ENCODE data around the gene GAB2. TPM values are rescaled to one million over a fixed set of nuclear protein-coding genes. Genes with fewer than 3 reads are reported as not detected.
"Not testable (repeated sequence)": the region's sequence is repeated elsewhere in the genome, so short reads cannot be mapped to it uniquely, and the experiment has no call there.

GAB2 gene
- polyA plus RNA-seq: 1 to 10 TPM; 6.2 to 6.6 TPM

DNA sequence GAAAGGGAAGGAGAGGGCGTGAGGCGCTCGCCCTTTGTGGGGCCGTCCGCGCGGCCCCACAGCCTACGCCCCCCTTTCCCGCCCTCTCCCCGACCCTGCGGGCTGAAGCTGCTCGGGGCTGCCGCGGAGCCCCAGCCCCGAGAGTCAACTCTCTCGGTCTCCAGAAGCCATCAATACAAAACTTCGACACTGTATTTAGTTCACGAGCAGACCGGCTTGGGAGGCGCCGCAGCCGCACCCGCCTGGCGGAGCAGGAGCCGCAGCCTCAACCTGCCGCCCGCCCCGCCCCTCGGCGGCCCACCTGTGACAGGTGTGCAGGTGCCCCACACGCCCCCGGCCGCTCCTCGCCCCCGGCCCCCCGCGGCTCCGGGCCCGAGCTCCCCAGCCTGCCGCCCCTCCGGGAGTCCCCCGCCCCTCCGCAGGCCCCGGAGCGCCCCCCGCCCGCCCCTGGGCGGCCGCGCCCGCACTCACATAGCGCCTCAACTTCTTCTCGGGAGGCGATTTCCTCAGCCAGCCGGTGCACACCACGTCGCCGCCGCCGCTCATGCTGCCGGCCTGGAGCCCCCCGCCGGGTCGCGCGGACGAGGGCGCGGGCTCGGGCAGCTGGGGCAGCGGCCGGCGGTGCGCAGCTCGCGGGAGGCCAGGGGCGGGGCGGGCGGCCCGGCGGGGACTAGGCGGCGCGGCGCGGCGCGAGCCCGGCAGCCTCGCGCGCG is at the start of gene GAB2:
Gene GAB2 (minus strand): TSS at position 646 of the 713 bp plus-strand sequence. CDS start 100 bp downstream, at position 546.
- peaks cover 2 to 4% of the 10 kb centered on the region in 2 donors for H3K4me1 ChIP-seq (ENCODE audit: control insufficient read depth in 2 of 2, insufficient read depth in 2 of 2, low read length in 1 of 2)
- peak within 1 kb of the TSS; percentile 69 to 89 for H3K4me3 ChIP-seq (ENCODE audit: low read depth in 1 of 2, low read length in 2 of 2)
- peak within 1 kb of the TSS; percentile 93 to 96 for H3K27ac ChIP-seq (ENCODE audit: low read depth in 2 of 2, low read length in 1 of 2)
- H3K36me3 ChIP-seq (ENCODE audit: control insufficient read depth in 2 of 2, insufficient read depth in 2 of 2, low read length in 1 of 2): peaks cover 0 to 2% of the 10 kb centered on the region in 2 donors
- H3K9me3 ChIP-seq (ENCODE audit: control insufficient read depth in 2 of 2, insufficient read depth in 1 of 2, low read depth in 1 of 2, low read length in 1 of 2): no peaks in the 10 kb centered on the region
- no peaks in the 10 kb centered on the region for H3K27me3 ChIP-seq (ENCODE audit: control insufficient read depth in 1 of 2, insufficient read depth in 2 of 2, low read length in 2 of 2)
- 0 to 1% methylated on average over 62 to 93 of the region's 93 CpGs for WGBS, 2 donors

DNA sequence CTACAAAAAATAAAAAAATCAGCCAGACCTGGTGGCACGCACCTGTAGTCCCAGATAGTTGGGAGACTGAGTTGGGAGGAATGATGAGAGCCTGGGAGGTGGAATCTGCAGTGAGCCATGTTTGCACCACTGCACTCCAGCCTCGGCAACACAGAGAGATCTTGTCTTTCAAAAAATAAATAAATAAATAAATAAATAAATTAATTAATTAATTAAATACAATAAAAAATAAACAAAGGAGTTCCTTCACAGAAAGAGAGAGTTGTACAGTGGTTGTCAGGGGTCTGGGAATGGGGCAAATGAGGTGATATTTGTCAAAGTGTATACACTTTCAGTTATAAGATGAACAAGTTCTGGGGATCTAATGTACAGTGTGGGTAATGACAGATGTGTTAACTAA is 49.8 kb upstream of the GAB2 start:
- Histone ChIP-seq H3K27me3 (ENCODE audit: control insufficient read depth in 1 of 2, insufficient read depth in 2 of 2, low read length in 2 of 2) (no peaks in the 10 kb centered on the region), H3K27ac (ENCODE audit: low read depth in 2 of 2, low read length in 1 of 2) (no peak overlapping the region), H3K4me1 (ENCODE audit: control insufficient read depth in 2 of 2, insufficient read depth in 2 of 2, low read length in 1 of 2) (no peaks in the 10 kb centered on the region), H3K36me3 (ENCODE audit: control insufficient read depth in 2 of 2, insufficient read depth in 2 of 2, low read length in 1 of 2) (no peaks in the 10 kb centered on the region), H3K9me3 (ENCODE audit: control insufficient read depth in 2 of 2, insufficient read depth in 1 of 2, low read depth in 1 of 2, low read length in 1 of 2) (no peaks in the 10 kb centered on the region), H3K4me3 (ENCODE audit: low read depth in 1 of 2, low read length in 2 of 2) (no peak overlapping the region)
- 93 to 96% methylated on average over 2 of the region's 2 CpGs for WGBS, 2 donors

- WGBS, 2 donors: 72 to 84% methylated on average over 16 to 19 of the region's 19 CpGs
- Histone ChIP-seq H3K27me3 (ENCODE audit: control insufficient read depth in 1 of 2, insufficient read depth in 2 of 2, low read length in 2 of 2) (no peaks in the 10 kb centered on the region), H3K27ac (ENCODE audit: low read depth in 2 of 2, low read length in 1 of 2) (peak overlapping the region; percentile 41 to 47), H3K36me3 (ENCODE audit: control insufficient read depth in 2 of 2, insufficient read depth in 2 of 2, low read length in 1 of 2) (no peaks in the 10 kb centered on the region), H3K4me1 (ENCODE audit: control insufficient read depth in 2 of 2, insufficient read depth in 2 of 2, low read length in 1 of 2) (no peaks in the 10 kb centered on the region), H3K9me3 (ENCODE audit: control insufficient read depth in 2 of 2, insufficient read depth in 1 of 2, low read depth in 1 of 2, low read length in 1 of 2) (no peaks in the 10 kb centered on the region), H3K4me3 (ENCODE audit: low read depth in 1 of 2, low read length in 2 of 2) (no peak overlapping the region)
Measured at GRCh38 chr11:78465169-78465942, 47.7 kb upstream of the GAB2 start.

- H3K9me3 ChIP-seq (ENCODE audit: control insufficient read depth in 2 of 2, insufficient read depth in 1 of 2, low read depth in 1 of 2, low read length in 1 of 2); H3K4me1 ChIP-seq (ENCODE audit: control insufficient read depth in 2 of 2, insufficient read depth in 2 of 2, low read length in 1 of 2); H3K4me3 ChIP-seq (ENCODE audit: low read depth in 1 of 2, low read length in 2 of 2); H3K36me3 ChIP-seq (ENCODE audit: control insufficient read depth in 2 of 2, insufficient read depth in 2 of 2, low read length in 1 of 2); H3K27me3 ChIP-seq (ENCODE audit: control insufficient read depth in 1 of 2, insufficient read depth in 2 of 2, low read length in 2 of 2): not testable (repeated sequence)
- H3K27ac ChIP-seq (ENCODE audit: low read depth in 2 of 2, low read length in 1 of 2): peak overlapping the region in 1 of 2 donors; percentile 47
- WGBS, 2 donors: 95% methylated on average over 14 of the region's 14 CpGs
Measured at GRCh38 chr11:78464787-78465168, 47.2 kb upstream of the GAB2 start.

DNA sequence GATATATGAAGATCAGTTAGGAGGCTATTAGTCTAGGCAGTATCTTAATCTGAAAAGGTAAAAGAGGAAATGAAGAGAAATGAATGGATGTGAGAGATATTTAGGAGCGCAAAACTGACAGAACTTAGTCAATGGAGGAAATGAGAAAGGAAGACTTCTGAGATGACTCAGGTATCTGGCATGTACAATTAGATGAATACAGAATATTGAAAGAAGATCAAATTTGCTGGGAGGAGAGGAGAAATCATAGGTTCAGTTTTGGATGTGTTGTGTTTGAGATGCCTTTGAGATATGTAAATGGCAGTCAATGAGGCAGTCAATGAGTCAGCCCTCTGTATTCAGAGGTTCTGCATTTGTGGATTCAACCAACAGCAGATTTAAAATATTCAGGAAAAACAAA is 42.9 kb upstream of the GAB2 start:
- WGBS, 2 donors: 86 to 98% methylated on average over 1 of the region's 1 CpG
- no peaks in the 10 kb centered on the region for H3K9me3 ChIP-seq (ENCODE audit: control insufficient read depth in 2 of 2, insufficient read depth in 1 of 2, low read depth in 1 of 2, low read length in 1 of 2)

DNA sequence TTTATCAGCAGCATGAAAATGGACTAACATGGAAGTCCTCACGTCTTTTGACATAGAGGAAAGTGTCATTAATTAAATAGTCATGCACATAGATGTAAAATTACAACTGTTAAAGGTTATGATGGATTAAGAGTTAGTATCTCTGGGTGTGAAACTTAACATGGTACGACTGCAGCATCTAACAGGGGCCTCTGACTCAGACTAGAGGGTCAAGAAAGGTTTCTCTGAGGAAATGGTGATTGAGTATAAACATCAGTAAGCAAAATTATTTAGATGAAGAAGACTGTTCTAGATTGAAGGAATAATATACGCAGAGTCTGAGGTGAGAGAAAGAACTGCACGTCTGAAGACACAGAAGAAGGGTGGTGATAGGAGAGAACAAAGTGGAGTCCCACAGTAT is 42.1 kb upstream of the GAB2 start:
- no peaks in the 10 kb centered on the region for H3K4me1 ChIP-seq (ENCODE audit: control insufficient read depth in 2 of 2, insufficient read depth in 2 of 2, low read length in 1 of 2)
- 97 to 98% methylated on average over 4 of the region's 4 CpGs for WGBS, 2 donors
- no peak overlapping the region for H3K27ac ChIP-seq (ENCODE audit: low read depth in 2 of 2, low read length in 1 of 2)
- no peaks in the 10 kb centered on the region for H3K36me3 ChIP-seq (ENCODE audit: control insufficient read depth in 2 of 2, insufficient read depth in 2 of 2, low read length in 1 of 2)
- no peaks in the 10 kb centered on the region for H3K9me3 ChIP-seq (ENCODE audit: control insufficient read depth in 2 of 2, insufficient read depth in 1 of 2, low read depth in 1 of 2, low read length in 1 of 2)
- H3K4me3 ChIP-seq (ENCODE audit: low read depth in 1 of 2, low read length in 2 of 2): no peak overlapping the region
- no peaks in the 10 kb centered on the region for H3K27me3 ChIP-seq (ENCODE audit: control insufficient read depth in 1 of 2, insufficient read depth in 2 of 2, low read length in 2 of 2)

More for the DNA sequence above, 42.9 kb upstream of the GAB2 start:
- H3K27ac ChIP-seq (ENCODE audit: low read depth in 2 of 2, low read length in 1 of 2): no peak overlapping the region
- H3K36me3 ChIP-seq (ENCODE audit: control insufficient read depth in 2 of 2, insufficient read depth in 2 of 2, low read length in 1 of 2): no peaks in the 10 kb centered on the region
- H3K27me3 ChIP-seq (ENCODE audit: control insufficient read depth in 1 of 2, insufficient read depth in 2 of 2, low read length in 2 of 2): no peaks in the 10 kb centered on the region
- H3K4me3 ChIP-seq (ENCODE audit: low read depth in 1 of 2, low read length in 2 of 2): no peak overlapping the region
- H3K4me1 ChIP-seq (ENCODE audit: control insufficient read depth in 2 of 2, insufficient read depth in 2 of 2, low read length in 1 of 2): no peaks in the 10 kb centered on the region

GRCh38 chr11:78457448-78457847 is 39.8 kb upstream of the GAB2 start:
- no peaks in the 10 kb centered on the region for H3K9me3 ChIP-seq (ENCODE audit: control insufficient read depth in 2 of 2, insufficient read depth in 1 of 2, low read depth in 1 of 2, low read length in 1 of 2)
- H3K36me3 ChIP-seq (ENCODE audit: control insufficient read depth in 2 of 2, insufficient read depth in 2 of 2, low read length in 1 of 2): no peaks in the 10 kb centered on the region
- WGBS, 2 donors: 88 to 97% methylated on average over 2 of the region's 2 CpGs
- no peak overlapping the region for H3K4me3 ChIP-seq (ENCODE audit: low read depth in 1 of 2, low read length in 2 of 2)
- H3K27ac ChIP-seq (ENCODE audit: low read depth in 2 of 2, low read length in 1 of 2): no peak overlapping the region
- H3K27me3 ChIP-seq (ENCODE audit: control insufficient read depth in 1 of 2, insufficient read depth in 2 of 2, low read length in 2 of 2): no peaks in the 10 kb centered on the region
- H3K4me1 ChIP-seq (ENCODE audit: control insufficient read depth in 2 of 2, insufficient read depth in 2 of 2, low read length in 1 of 2): no peaks in the 10 kb centered on the region

- Histone ChIP-seq H3K27ac (ENCODE audit: low read depth in 2 of 2, low read length in 1 of 2) (no peak overlapping the region), H3K9me3 (ENCODE audit: control insufficient read depth in 2 of 2, insufficient read depth in 1 of 2, low read depth in 1 of 2, low read length in 1 of 2) (no peaks in the 10 kb centered on the region), H3K4me3 (ENCODE audit: low read depth in 1 of 2, low read length in 2 of 2) (no peak overlapping the region), H3K27me3 (ENCODE audit: control insufficient read depth in 1 of 2, insufficient read depth in 2 of 2, low read length in 2 of 2) (no peaks in the 10 kb centered on the region), H3K36me3 (ENCODE audit: control insufficient read depth in 2 of 2, insufficient read depth in 2 of 2, low read length in 1 of 2) (no peaks in the 10 kb centered on the region), H3K4me1 (ENCODE audit: control insufficient read depth in 2 of 2, insufficient read depth in 2 of 2, low read length in 1 of 2) (no peaks in the 10 kb centered on the region)
- 76 to 84% methylated on average over 2 of the region's 2 CpGs for WGBS, 2 donors
Measured at GRCh38 chr11:78453140-78453935, 35.7 kb upstream of the GAB2 start.

- no peaks in the 10 kb centered on the region for H3K4me1 ChIP-seq (ENCODE audit: control insufficient read depth in 2 of 2, insufficient read depth in 2 of 2, low read length in 1 of 2)
- no peaks in the 10 kb centered on the region for H3K36me3 ChIP-seq (ENCODE audit: control insufficient read depth in 2 of 2, insufficient read depth in 2 of 2, low read length in 1 of 2)
- H3K4me3 ChIP-seq (ENCODE audit: low read depth in 1 of 2, low read length in 2 of 2): no peak overlapping the region
- no peaks in the 10 kb centered on the region for H3K27me3 ChIP-seq (ENCODE audit: control insufficient read depth in 1 of 2, insufficient read depth in 2 of 2, low read length in 2 of 2)
- 86 to 90% methylated on average over 5 of the region's 5 CpGs for WGBS, 2 donors
- no peak overlapping the region for H3K27ac ChIP-seq (ENCODE audit: low read depth in 2 of 2, low read length in 1 of 2)
- H3K9me3 ChIP-seq (ENCODE audit: control insufficient read depth in 2 of 2, insufficient read depth in 1 of 2, low read depth in 1 of 2, low read length in 1 of 2): no peaks in the 10 kb centered on the region
Measured at GRCh38 chr11:78451371-78452150, 33.9 kb upstream of the GAB2 start.
